ENCODE results near the gene CRPPA. TPM values are rescaled to one million over a fixed set of nuclear protein-coding genes. Genes with fewer than 3 reads are reported as not detected.

The CRPPA gene
- total and polyA plus RNA-seq, 2 of the 13 experiments (the other 11 are each of a cell fraction or from before 2014, with no cell fraction given), result 0.16 to 1.3 TPM

DNA sequence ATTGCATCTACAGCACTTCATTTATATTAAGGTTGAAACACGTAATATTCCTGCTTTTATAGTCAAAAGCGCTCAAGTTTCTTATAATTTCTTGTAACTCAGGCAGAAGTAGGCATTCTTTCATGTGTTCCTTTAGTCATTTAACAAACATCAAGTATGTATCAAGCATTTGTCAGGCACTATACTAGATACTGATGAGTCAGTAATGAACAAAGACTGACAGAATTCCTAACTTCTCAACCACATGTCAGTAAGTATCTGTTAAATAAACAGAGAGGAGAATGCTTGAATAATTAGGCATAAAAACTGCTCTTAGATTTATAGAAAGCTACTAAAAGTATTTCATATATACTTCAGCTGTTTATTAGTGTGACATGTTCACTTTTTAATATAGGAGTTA is 9.9 kb downstream of the CRPPA start:
- Histone ChIP-seq H3K4me3 (replicated peaks in 1 of 3; ENCODE audit: insufficient read depth in 1 of 3, low read depth in 2 of 3, low read length in 3 of 3) (no peak overlapping the region), H3K36me3 (replicated peaks in 1 of 2; ENCODE audit: control insufficient read depth in 1 of 2, insufficient read depth in 2 of 2, low read length in 2 of 2) (no peaks in the 10 kb centered on the region), H3K27ac (ENCODE audit: extremely low read length, insufficient read depth, low read length) (no peak overlapping the region), H3K9me3 (ENCODE audit: low read length) (no peaks in the 10 kb centered on the region), H3K27me3 (ENCODE audit: control insufficient read depth in 1 of 2, insufficient read depth in 2 of 2, low read length in 2 of 2) (no peaks in the 10 kb centered on the region), H4K20me1 (ENCODE audit: insufficient read depth, low read length) (no peaks in the 10 kb centered on the region), H3K9ac (ENCODE audit: insufficient read depth, low read depth, low read length) (no peak overlapping the region), H3K4me1 (ENCODE audit: insufficient read depth, low read length) (no peaks in the 10 kb centered on the region), H3K79me2 (ENCODE audit: insufficient read depth, low read length) (no peaks in the 10 kb centered on the region), H2AFZ (ENCODE audit: low read length) (no peak overlapping the region), H3K4me2 (ENCODE audit: low read depth, low read length) (no peak overlapping the region)
- ChIA-PET POLR2A (no interaction called here), CTCF (ENCODE audit: low intra/inter-chr PET ratio, low total read pairs) (no interaction called here)
- in situ Hi-C loops (cut with HindIII; ENCODE audit: extremely low pct_ligation_motif_present, low pct_unique_long_range_greater_than_20kb) (no loop called here), intact Hi-C loops (cut with micrococcal nuclease; ENCODE audit: unreplicated experiment) (no loop called here)
- FAIRE-seq (no peak), DNase-seq (ENCODE audit: low spot score) (no peak), ATAC-seq (no peak)
- 29% methylated on average over 2 of the region's 2 CpGs for WGBS (ENCODE audit: low lambda C conversion rate)
- TF ChIP-seq, protein P1, sequence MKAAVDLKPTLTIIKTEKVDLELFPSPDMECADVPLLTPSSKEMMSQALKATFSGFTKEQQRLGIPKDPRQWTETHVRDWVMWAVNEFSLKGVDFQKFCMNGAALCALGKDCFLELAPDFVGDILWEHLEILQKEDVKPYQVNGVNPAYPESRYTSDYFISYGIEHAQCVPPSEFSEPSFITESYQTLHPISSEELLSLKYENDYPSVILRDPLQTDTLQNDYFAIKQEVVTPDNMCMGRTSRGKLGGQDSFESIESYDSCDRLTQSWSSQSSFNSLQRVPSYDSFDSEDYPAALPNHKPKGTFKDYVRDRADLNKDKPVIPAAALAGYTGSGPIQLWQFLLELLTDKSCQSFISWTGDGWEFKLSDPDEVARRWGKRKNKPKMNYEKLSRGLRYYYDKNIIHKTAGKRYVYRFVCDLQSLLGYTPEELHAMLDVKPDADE (CRISPR knock-in tag; IDR thresholded peaks at IDR 0.05), result no peak
- no peak for TF ChIP-seq ZNF709 (CRISPR knock-in tag; IDR thresholded peaks at IDR 0.05)
- no peak for TF ChIP-seq ZMYM2 (CRISPR knock-in tag; IDR thresholded peaks at IDR 0.05)
- no peak for TF ChIP-seq CBX1 (IDR thresholded peaks at IDR 0.05; ENCODE audit: low read depth)
- no peak for TF ChIP-seq SP140L (CRISPR knock-in tag; IDR thresholded peaks at IDR 0.05; ENCODE audit: borderline replicate concordance)
- TF ChIP-seq ZSCAN25 (CRISPR knock-in tag; IDR thresholded peaks at IDR 0.05), result no peak
- TF ChIP-seq ZNF230 (CRISPR knock-in tag; IDR thresholded peaks at IDR 0.05), result no peak
- no peak for TF ChIP-seq ZSCAN30 (CRISPR knock-in tag; IDR thresholded peaks at IDR 0.05)
- TF ChIP-seq AGO1 (IDR thresholded peaks at IDR 0.05; ENCODE audit: low read depth, low read length, poor library complexity, severe bottlenecking), result no peak
- TF ChIP-seq, protein P2, sequence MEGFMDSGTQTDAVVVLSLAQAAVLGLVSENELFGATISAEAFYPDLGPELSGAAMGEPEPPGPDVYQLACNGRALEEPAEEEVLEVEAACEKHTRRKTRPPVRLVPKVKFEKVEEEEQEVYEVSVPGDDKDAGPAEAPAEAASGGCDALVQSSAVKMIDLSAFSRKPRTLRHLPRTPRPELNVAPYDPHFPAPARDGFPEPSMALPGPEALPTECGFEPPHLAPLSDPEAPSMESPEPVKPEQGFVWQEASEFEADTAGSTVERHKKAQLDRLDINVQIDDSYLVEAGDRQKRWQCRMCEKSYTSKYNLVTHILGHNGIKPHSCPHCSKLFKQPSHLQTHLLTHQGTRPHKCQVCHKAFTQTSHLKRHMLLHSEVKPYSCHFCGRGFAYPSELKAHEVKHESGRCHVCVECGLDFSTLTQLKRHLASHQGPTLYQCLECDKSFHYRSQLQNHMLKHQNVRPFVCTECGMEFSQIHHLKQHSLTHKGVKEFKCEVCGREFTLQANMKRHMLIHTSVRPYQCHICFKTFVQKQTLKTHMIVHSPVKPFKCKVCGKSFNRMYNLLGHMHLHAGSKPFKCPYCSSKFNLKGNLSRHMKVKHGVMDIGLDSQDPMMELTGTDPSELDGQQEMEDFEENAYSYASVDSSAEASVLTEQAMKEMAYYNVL (CRISPR knock-in tag; IDR thresholded peaks at IDR 0.05; ENCODE audit: borderline replicate concordance), result no peak
- TF ChIP-seq, protein P3, sequence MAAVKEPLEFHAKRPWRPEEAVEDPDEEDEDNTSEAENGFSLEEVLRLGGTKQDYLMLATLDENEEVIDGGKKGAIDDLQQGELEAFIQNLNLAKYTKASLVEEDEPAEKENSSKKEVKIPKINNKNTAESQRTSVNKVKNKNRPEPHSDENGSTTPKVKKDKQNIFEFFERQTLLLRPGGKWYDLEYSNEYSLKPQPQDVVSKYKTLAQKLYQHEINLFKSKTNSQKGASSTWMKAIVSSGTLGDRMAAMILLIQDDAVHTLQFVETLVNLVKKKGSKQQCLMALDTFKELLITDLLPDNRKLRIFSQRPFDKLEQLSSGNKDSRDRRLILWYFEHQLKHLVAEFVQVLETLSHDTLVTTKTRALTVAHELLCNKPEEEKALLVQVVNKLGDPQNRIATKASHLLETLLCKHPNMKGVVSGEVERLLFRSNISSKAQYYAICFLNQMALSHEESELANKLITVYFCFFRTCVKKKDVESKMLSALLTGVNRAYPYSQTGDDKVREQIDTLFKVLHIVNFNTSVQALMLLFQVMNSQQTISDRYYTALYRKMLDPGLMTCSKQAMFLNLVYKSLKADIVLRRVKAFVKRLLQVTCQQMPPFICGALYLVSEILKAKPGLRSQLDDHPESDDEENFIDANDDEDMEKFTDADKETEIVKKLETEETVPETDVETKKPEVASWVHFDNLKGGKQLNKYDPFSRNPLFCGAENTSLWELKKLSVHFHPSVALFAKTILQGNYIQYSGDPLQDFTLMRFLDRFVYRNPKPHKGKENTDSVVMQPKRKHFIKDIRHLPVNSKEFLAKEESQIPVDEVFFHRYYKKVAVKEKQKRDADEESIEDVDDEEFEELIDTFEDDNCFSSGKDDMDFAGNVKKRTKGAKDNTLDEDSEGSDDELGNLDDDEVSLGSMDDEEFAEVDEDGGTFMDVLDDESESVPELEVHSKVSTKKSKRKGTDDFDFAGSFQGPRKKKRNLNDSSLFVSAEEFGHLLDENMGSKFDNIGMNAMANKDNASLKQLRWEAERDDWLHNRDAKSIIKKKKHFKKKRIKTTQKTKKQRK (IDR thresholded peaks at IDR 0.05; ENCODE audit: low read length), result no peak
- TF ChIP-seq, protein P4, sequence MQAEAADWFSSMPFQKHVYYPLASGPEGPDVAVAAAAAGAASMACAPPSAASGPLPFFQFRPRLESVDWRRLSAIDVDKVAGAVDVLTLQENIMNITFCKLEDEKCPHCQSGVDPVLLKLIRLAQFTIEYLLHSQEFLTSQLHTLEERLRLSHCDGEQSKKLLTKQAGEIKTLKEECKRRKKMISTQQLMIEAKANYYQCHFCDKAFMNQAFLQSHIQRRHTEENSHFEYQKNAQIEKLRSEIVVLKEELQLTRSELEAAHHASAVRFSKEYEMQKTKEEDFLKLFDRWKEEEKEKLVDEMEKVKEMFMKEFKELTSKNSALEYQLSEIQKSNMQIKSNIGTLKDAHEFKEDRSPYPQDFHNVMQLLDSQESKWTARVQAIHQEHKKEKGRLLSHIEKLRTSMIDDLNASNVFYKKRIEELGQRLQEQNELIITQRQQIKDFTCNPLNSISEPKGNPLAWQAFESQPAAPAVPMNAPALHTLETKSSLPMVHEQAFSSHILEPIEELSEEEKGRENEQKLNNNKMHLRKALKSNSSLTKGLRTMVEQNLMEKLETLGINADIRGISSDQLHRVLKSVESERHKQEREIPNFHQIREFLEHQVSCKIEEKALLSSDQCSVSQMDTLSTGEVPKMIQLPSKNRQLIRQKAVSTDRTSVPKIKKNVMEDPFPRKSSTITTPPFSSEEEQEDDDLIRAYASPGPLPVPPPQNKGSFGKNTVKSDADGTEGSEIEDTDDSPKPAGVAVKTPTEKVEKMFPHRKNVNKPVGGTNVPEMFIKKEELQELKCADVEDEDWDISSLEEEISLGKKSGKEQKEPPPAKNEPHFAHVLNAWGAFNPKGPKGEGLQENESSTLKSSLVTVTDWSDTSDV (CRISPR knock-in tag; IDR thresholded peaks at IDR 0.05), result no peak
- no TSS peak for BruUV-seq (replicated peaks)
